Measurements from ENCODE around the gene ZNF138.
"Not testable (repeated sequence)": the region's sequence is repeated elsewhere in the genome, so short reads cannot be mapped to it uniquely, and the experiment has no call there.

DNA sequence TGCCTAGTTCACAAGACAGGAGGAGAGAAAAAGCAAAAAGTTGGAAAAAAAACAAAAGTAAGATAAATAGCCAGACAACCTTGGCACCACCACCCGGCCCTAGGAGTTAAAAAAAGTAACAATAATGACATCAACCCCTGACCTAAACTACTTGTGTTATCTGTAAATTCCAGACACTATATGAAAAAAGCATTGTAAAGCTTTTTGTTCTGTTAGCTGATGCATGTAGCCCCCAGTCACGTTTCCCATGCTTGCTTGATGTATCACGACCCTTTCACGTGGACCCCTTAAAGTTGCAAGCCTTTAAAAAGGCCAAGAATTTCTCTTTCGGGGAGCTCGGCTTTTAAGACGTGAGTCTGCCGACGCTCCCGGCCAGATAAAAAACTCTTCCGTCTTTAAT lies 5.0 kb upstream of the ZNF138 start:
- TF ChIP-seq, protein P1, sequence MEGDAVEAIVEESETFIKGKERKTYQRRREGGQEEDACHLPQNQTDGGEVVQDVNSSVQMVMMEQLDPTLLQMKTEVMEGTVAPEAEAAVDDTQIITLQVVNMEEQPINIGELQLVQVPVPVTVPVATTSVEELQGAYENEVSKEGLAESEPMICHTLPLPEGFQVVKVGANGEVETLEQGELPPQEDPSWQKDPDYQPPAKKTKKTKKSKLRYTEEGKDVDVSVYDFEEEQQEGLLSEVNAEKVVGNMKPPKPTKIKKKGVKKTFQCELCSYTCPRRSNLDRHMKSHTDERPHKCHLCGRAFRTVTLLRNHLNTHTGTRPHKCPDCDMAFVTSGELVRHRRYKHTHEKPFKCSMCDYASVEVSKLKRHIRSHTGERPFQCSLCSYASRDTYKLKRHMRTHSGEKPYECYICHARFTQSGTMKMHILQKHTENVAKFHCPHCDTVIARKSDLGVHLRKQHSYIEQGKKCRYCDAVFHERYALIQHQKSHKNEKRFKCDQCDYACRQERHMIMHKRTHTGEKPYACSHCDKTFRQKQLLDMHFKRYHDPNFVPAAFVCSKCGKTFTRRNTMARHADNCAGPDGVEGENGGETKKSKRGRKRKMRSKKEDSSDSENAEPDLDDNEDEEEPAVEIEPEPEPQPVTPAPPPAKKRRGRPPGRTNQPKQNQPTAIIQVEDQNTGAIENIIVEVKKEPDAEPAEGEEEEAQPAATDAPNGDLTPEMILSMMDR (IDR thresholded peaks at IDR 0.05), result not testable (repeated sequence)
- not testable (repeated sequence) for TF ChIP-seq POLR2A, POLR2AphosphoS5 (IDR thresholded peaks at IDR 0.05)
